ENCODE measurements around the gene AK5. TPM values are rescaled to one million over a fixed set of nuclear protein-coding genes. Genes with fewer than 3 reads are reported as not detected.

Gene AK5
- total and polyA plus RNA-seq, 4 donors, result 0.06 to 3.0 (median 0.15) TPM; not detected in 1

- WGBS, 2 donors, result 62 to 82% methylated on average over 4 of the region's 4 CpGs
- H3K27me3 ChIP-seq (ENCODE audit: control insufficient read depth in 3 of 3, insufficient read depth in 3 of 3, low read length in 2 of 3), result no peaks in the 10 kb centered on the region
- TF ChIP-seq CTCF (IDR thresholded peaks at IDR 0.05; ENCODE audit: control extremely low read depth, extremely low read depth), result no peak
- peaks cover 0 to 4% (median 0%) of the 10 kb centered on the region in 4 donors for H3K9me3 ChIP-seq (ENCODE audit: control insufficient read depth in 4 of 4, insufficient read depth in 3 of 4, low read length in 3 of 4)
- H3K4me3 ChIP-seq, result no peak overlapping the region
- H3K36me3 ChIP-seq (ENCODE audit: control insufficient read depth in 4 of 4, insufficient read depth in 4 of 4, low read length in 4 of 4), result no peaks in the 10 kb centered on the region
- peaks cover 0 to 8% (median 0%) of the 10 kb centered on the region in 5 donors for H3K4me1 ChIP-seq (ENCODE audit: control insufficient read depth in 5 of 5, insufficient read depth in 5 of 5, low read length in 5 of 5)
- ATAC-seq (ENCODE audit: insufficient read depth, low FRiP score) (no peak), DNase-seq (peak in 1 of 3 donors; percentile 18)
- no peak overlapping the region for H3K27ac ChIP-seq (ENCODE audit: low read depth in 1 of 2, low read length in 1 of 2)
- no peak overlapping the region for H3K9ac ChIP-seq (ENCODE audit: insufficient read depth in 1 of 2, low read length in 2 of 2)
Observed at GRCh38 chr1:77468257-77468948, 186.6 kb downstream of the AK5 start.

GRCh38 chr1:77468949-77469710, 187.3 kb downstream of the AK5 start:
- Histone ChIP-seq H3K4me3 (no peak overlapping the region), H3K27ac (ENCODE audit: low read depth in 1 of 2, low read length in 1 of 2) (no peak overlapping the region), H3K9me3 (ENCODE audit: control insufficient read depth in 4 of 4, insufficient read depth in 3 of 4, low read length in 3 of 4) (peaks cover 0 to 4% (median 0%) of the 10 kb centered on the region in 4 donors), H3K27me3 (ENCODE audit: control insufficient read depth in 3 of 3, insufficient read depth in 3 of 3, low read length in 2 of 3) (no peaks in the 10 kb centered on the region), H3K4me1 (ENCODE audit: control insufficient read depth in 5 of 5, insufficient read depth in 5 of 5, low read length in 5 of 5) (peaks cover 0 to 8% (median 0%) of the 10 kb centered on the region in 5 donors), H3K36me3 (ENCODE audit: control insufficient read depth in 4 of 4, insufficient read depth in 4 of 4, low read length in 4 of 4) (no peaks in the 10 kb centered on the region), H3K9ac (ENCODE audit: insufficient read depth in 1 of 2, low read length in 2 of 2) (no peak overlapping the region)
- ATAC-seq (ENCODE audit: insufficient read depth, low FRiP score) (no peak), DNase-seq (no peak)
- no peak for TF ChIP-seq CTCF (IDR thresholded peaks at IDR 0.05; ENCODE audit: control extremely low read depth, extremely low read depth)
- 76% methylated on average over 5 of the region's 5 CpGs for WGBS, 2 donors

GRCh38 chr1:77471691-77472090, 189.9 kb downstream of the AK5 start:
- Histone ChIP-seq H3K27ac (ENCODE audit: low read depth in 1 of 2, low read length in 1 of 2) (no peak overlapping the region), H3K4me1 (ENCODE audit: control insufficient read depth in 5 of 5, insufficient read depth in 5 of 5, low read length in 5 of 5) (peaks cover 0 to 8% (median 0%) of the 10 kb centered on the region in 5 donors), H3K4me3 (no peak overlapping the region), H3K36me3 (ENCODE audit: control insufficient read depth in 4 of 4, insufficient read depth in 4 of 4, low read length in 4 of 4) (no peaks in the 10 kb centered on the region), H3K9me3 (ENCODE audit: control insufficient read depth in 4 of 4, insufficient read depth in 3 of 4, low read length in 3 of 4) (peaks cover 0 to 4% (median 0%) of the 10 kb centered on the region in 4 donors), H3K27me3 (ENCODE audit: control insufficient read depth in 3 of 3, insufficient read depth in 3 of 3, low read length in 2 of 3) (no peaks in the 10 kb centered on the region), H3K9ac (ENCODE audit: insufficient read depth in 1 of 2, low read length in 2 of 2) (no peak overlapping the region)
- TF ChIP-seq CTCF (IDR thresholded peaks at IDR 0.05; ENCODE audit: control extremely low read depth, extremely low read depth), result no peak
- WGBS, 2 donors, result 72 to 77% methylated on average over 2 of the region's 2 CpGs
- DNase-seq (peak in 1 of 3 donors; percentile 47), ATAC-seq (ENCODE audit: insufficient read depth, low FRiP score) (no peak)

Data from lung (tissue), 12 donors.